ENCODE measurements around the gene SCN8A.

SCN8A gene

DNA sequence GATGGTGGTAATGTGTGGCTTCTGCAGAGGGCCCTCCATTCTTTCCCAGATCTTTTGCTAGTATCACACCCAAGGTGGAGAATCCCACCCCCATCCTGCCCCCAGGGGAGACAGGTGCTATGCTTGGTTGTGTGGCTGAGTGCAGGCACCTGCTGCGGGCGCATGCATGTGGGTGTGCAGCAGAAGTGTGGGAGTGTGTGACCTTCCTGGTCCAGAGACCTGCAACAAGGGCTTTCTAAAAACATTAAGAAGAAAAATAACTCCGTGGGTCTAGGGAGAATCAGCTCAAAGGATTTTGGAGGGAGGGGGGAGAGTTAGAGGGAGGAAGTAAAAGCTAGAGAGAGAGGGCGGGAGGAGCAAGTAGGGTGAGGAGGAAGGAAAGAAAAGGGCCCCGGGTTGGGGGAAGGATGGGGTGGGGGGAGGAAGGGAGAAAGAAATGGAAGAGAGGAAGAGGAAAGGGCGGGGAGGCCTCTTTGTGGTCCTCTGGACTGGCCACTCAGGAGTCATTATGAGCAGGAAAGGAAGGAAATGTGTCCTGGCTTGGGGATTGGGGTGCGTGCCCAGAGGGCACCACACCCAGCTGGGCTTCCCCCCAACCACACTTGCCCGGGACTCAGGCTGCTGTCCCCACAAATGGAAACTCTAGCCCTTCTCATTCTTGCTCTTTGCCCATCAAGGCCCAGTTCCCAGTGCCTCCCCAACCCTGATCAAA lies 260.5 kb downstream of the SCN8A start:
- DNase-seq = no peak

DNA sequence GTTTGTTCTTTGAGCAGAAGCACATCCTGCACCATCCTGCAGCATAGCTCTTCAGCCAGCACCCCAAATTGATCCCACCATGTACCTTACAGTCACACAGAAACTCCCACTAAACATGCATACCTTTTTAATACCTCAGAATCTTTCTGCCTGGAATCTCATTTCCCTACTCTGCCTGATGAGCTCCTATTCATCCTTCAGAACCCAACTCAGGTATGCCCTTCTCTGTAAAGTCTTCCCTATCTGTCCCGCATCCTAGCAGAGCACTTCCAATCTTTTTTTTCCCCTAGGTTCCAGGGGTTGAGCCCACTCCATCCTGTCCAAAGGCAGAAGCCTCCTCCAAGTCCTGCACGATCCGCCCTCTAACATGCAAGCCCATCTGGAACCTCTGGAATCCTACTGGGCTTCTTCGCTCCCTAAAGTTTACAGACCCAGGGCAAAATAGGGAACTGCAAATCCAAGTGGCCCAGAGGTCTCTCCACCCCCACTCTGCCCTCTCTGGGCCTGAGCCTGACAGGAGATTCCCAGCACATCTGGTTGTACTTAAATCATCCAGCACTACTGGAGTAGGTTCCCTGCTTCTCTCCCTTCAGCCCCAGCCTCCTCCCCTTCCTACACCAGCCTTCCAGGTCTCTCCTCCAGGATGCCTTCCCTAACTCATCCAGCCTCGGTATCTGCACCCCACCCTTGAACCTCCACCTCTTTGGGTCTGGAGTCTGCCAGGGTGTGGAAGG lies 261.5 kb downstream of the SCN8A start:
- DNase-seq (no peak), ATAC-seq (no peak)

More for the DNA sequence above, 260.5 kb downstream of the SCN8A start:
- ATAC-seq = no peak

DNA sequence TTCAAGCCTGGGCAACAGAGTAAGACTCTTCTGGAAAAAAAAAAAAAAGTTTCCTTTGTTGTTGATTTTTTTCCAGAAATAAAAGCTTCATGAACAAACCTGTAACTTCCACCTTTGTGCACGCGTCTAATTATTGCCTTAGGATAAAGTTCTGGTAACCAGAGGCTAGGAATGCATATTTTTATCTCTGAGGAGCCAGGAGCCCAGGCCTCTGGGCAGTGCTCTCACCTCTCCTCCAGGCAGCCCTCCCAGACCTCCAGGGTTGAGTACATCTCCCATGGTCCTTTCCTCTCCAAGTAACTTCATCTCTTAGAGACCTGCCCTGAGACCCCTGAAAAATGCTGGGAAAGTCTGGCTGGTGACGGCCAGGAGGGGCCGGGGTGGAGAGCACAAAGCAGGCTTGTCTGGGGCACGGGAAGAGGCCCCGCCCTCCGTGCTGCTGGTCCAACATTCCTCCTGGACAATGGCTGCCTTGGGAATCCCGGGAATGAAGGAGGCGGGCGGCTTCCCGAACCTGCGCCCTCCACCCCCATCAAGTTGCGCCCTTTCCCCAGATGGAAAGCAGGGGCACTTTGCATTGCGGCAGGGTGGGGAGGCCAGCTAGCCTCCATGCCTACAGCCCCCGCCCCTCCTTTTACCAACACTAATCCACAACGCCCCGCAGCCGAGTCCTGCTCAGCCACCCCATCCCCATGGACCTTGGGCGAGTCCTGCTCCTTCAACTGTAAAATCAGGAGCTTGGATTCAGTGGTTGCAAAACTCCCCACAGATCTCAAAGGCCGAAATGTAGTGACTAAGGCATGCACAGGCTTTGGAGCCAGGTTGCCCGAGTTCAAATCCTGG lies 264.8 kb downstream of the SCN8A start:
- DNase-seq (no peak), ATAC-seq (no peak)

DNA sequence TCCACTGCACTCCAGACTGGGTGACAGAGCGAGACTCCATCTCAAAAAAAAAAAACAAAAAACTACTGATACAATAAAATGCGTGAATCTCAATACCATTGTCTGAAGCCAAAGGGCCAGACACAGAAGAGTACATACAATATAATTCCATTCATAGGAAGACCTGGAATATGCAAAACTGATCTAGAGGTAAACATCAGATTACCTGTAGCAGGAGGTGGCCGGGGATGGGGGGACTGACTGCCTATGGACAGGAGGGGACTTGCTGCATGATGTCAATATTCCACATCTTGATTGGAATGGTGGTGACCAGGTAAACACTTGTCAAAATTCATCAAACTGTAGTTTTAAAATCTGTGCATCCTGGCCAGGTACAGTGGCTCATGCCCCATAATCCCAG lies 270.0 kb downstream of the SCN8A start:
- DNase-seq (no peak), ATAC-seq (no peak)

Measured in stimulated activated naive CD8-positive, alpha-beta T cell treated with anti-CD3 and anti-CD28 coated beads, Interleukin-15, Interleukin-2, amounts not matched to agents 100 U/mL and 50 U/mL, for 24 hours (primary cell).